GM23338 (cell line): Measurements from ENCODE around the gene RTL1. TPM values are rescaled to one million over a fixed set of nuclear protein-coding genes. Genes with fewer than 3 reads are reported as not detected.

Experiments used
- ATAC-seq: fragments of 200-7000 bp; cut with Tn5 transposase; 3 replicates; pipeline ENCODE4 v1.9.1; 2020
- DNase-seq: peaks from one replicate; pipeline ENCODE4 v3.0.0-alpha.2; 2015; ENCODE audit warnings: low spot score
- H2AFZ ChIP-seq: fragments of 200-600 bp; sonication (generic); 2 replicates; pipeline ENCODE4 v1.8.0; 2016; ENCODE audit warnings: antibody characterized with exemption, mild to moderate bottlenecking, moderate library complexity
- H3F3A ChIP-seq: fragments of 200-600 bp; sonication (generic); replicated peaks from 2 replicates; pipeline ENCODE4 v1.8.0; 2017; ENCODE audit warnings: antibody characterized with exemption, mixed run types, low read depth
- H3K27ac ChIP-seq: fragments of 200-600 bp; sonication (generic); 2 replicates; pipeline ENCODE4 v1.6.1; 2016; ENCODE audit warnings: low read depth
- H3K27me3 ChIP-seq: fragments of 200-600 bp; sonication (generic); 2 replicates; pipeline ENCODE4 v1.8.0; 2016; ENCODE audit warnings: mild to moderate bottlenecking, mixed run types, moderate library complexity; ENCODE audit not compliant: insufficient read depth
- H3K36me3 ChIP-seq: fragments of 200-600 bp; sonication (generic); 2 replicates; pipeline ENCODE4 v1.8.0; 2016; ENCODE audit warnings: mild to moderate bottlenecking; ENCODE audit not compliant: insufficient read depth
- H3K4me1 ChIP-seq: fragments of 200-600 bp; sonication (generic); 2 replicates; pipeline ENCODE4 v1.8.0; 2016; ENCODE audit warnings: mild to moderate bottlenecking, moderate library complexity; ENCODE audit not compliant: insufficient read depth
- H3K4me2 ChIP-seq: fragments of 200-600 bp; sonication (generic); 2 replicates; pipeline ENCODE4 v1.7.1; 2017; ENCODE audit warnings: mixed run types
- H3K4me3 ChIP-seq: fragments of 200-600 bp; sonication (generic); 2 replicates; pipeline ENCODE4 v1.6.1; 2016; ENCODE audit warnings: mixed run types
- H3K79me2 ChIP-seq: fragments of 200-600 bp; sonication (generic); replicated peaks from 2 replicates; pipeline ENCODE4 v1.8.0; 2017; ENCODE audit warnings: mild to moderate bottlenecking; ENCODE audit not compliant: insufficient read depth
- H3K9me2 ChIP-seq: fragments of 200-600 bp; sonication (generic); 2 replicates; pipeline ENCODE4 v1.8.0; 2017; ENCODE audit not compliant: insufficient read depth
- H4K20me1 ChIP-seq: fragments of 200-600 bp; sonication (generic); replicated peaks from 2 replicates; pipeline ENCODE4 v1.8.0; 2017; ENCODE audit warnings: mild to moderate bottlenecking; ENCODE audit not compliant: insufficient read depth
- H3K27ac Mint-ChIP-seq: 2 replicates; pipeline ENCODE4 v1.8.0; 2020; ENCODE audit warnings: inconsistent platforms, mild to moderate bottlenecking, moderate library complexity, mixed read lengths
- H3K27me3 Mint-ChIP-seq: 3 replicates; pipeline ENCODE4 v1.8.0; 2022; ENCODE audit warnings: low read depth, mild to moderate bottlenecking, moderate library complexity, mixed read lengths, inconsistent platforms; ENCODE audit not compliant: insufficient read depth, poor library complexity
- H3K36me3 Mint-ChIP-seq: 3 replicates; pipeline ENCODE4 v1.8.0; 2021; ENCODE audit warnings: low read depth, mild to moderate bottlenecking, inconsistent platforms, moderate library complexity, mixed read lengths
- H3K4me1 Mint-ChIP-seq: 3 replicates; pipeline ENCODE4 v1.8.0; 2020; ENCODE audit warnings: mild to moderate bottlenecking, inconsistent platforms, mixed read lengths
- H3K4me3 Mint-ChIP-seq: 3 replicates; pipeline ENCODE4 v1.8.0; 2021; ENCODE audit warnings: moderate library complexity, mild to moderate bottlenecking, inconsistent platforms, mixed read lengths
- H3K9me3 Mint-ChIP-seq: 3 replicates; pipeline ENCODE4 v1.8.0; 2020; ENCODE audit warnings: moderate library complexity, mild to moderate bottlenecking, inconsistent platforms, mixed read lengths
- CREB1 ChIP-seq: fragments of 250-450 bp; sonication (Bioruptor Pico); IDR thresholded peaks from 2 replicates; pipeline ENCODE4 v1.5.0; 2020; ENCODE audit warnings: low read depth, mild to moderate bottlenecking, moderate library complexity
- CTCF ChIP-seq, 2 experiments: fragments of 200-600 bp in 1 of 2; sonication (generic) in 1 of 2; conservative IDR thresholded peaks; 2 replicates each; pipeline versions ENCODE4 v1.5.1 to v1.6.1; 2016 to 2017; ENCODE audit warnings: antibody characterized with exemption in 2 of 2, low read depth in 2 of 2, mild to moderate bottlenecking in 2 of 2, moderate library complexity in 1 of 2
- ETS1 ChIP-seq: IDR thresholded peaks from 2 replicates; pipeline ENCODE4 v1.6.1; 2016; ENCODE audit warnings: antibody characterized with exemption
- EZH2 ChIP-seq: fragments of 200-600 bp; sonication (generic); IDR thresholded peaks from one replicate; pipeline ENCODE4 v1.8.0; 2017; ENCODE audit warnings: antibody characterized with exemption, mild to moderate bottlenecking, low read depth; ENCODE audit not compliant: unreplicated experiment
- EZH2phosphoT487 ChIP-seq: fragments of 200-600 bp; sonication (generic); IDR thresholded peaks from one replicate; pipeline ENCODE4 v1.8.1; 2018; ENCODE audit warnings: antibody characterized with exemption; ENCODE audit not compliant: unreplicated experiment
- JUNB ChIP-seq: IDR thresholded peaks from one replicate; pipeline ENCODE4 v1.6.1; 2016; ENCODE audit warnings: antibody characterized with exemption; ENCODE audit not compliant: unreplicated experiment
- NANOG ChIP-seq: IDR thresholded peaks from 2 replicates; pipeline ENCODE4 v1.6.1; 2016; ENCODE audit warnings: antibody characterized with exemption, borderline replicate concordance
- POLR2AphosphoS5 ChIP-seq: IDR thresholded peaks from 2 replicates; pipeline ENCODE4 v1.6.1; 2016; ENCODE audit warnings: antibody characterized with exemption, low read depth
- REST ChIP-seq: IDR thresholded peaks from one replicate; pipeline ENCODE4 v1.6.1; 2018; ENCODE audit warnings: antibody characterized with exemption; ENCODE audit not compliant: unreplicated experiment
- STAT1 ChIP-seq: IDR thresholded peaks from one replicate; pipeline ENCODE4 v1.6.1; 2016; ENCODE audit warnings: antibody characterized with exemption; ENCODE audit not compliant: unreplicated experiment
- ZNF114 ChIP-seq: fragments of 250-450 bp; sonication (Bioruptor Pico); IDR thresholded peaks from 2 replicates; pipeline ENCODE4 v1.5.0; 2020; ENCODE audit warnings: mild to moderate bottlenecking, moderate library complexity
- ZNF331 ChIP-seq: fragments of 250-450 bp; sonication (Bioruptor Pico); IDR thresholded peaks from 2 replicates; pipeline ENCODE4 v1.5.0; 2020; ENCODE audit warnings: low read depth, mild to moderate bottlenecking, moderate library complexity
- ZNF462 ChIP-seq: fragments of 250-450 bp; sonication (Bioruptor Pico); IDR thresholded peaks from 2 replicates; pipeline ENCODE4 v1.5.0; 2020; ENCODE audit warnings: mild to moderate bottlenecking, moderate library complexity
- polyA plus RNA-seq: library from polyadenylated mRNA; unstranded; fragments of >200 nt; fragmentation: Nextera tagmentation; extraction: Ambion mirVana; gene quantifications from 2 replicates; pipeline ENCODE4 v1.2.1, GENCODE V29; 2016
- total RNA-seq: library from RNA; depleted of rRNA; stranded (reverse); fragments of >200 nt; shearing (Covaris generic); gene quantifications from 2 replicates; pipeline ENCODE4 v1.2.3, GENCODE V29; 2014

Gene RTL1
- total and polyA plus RNA-seq, 2 experiments from 2014 or later, result not detected

- Mint-ChIP-seq H3K4me3 (no peak overlapping the region), H3K27me3 (peaks cover 32% of the 10 kb centered on the region), H3K36me3 (no peaks in the 10 kb centered on the region; the same call in 2 of the 3 replicates), H3K9me3 (no peaks in the 10 kb centered on the region), H3K27ac (no peak overlapping the region), H3K4me1 (peaks cover 49% of the 10 kb centered on the region)
- Histone ChIP-seq H3K27ac (no peak overlapping the region), H3K79me2 (no peaks in the 10 kb centered on the region), H4K20me1 (no peaks in the 10 kb centered on the region), H3K4me3 (no peak overlapping the region), H3K4me1 (peaks cover 26% of the 10 kb centered on the region), H3K36me3 (no peaks in the 10 kb centered on the region), H2AFZ (no peak overlapping the region), H3F3A (no peaks in the 10 kb centered on the region), H3K4me2 (no peak overlapping the region), H3K9me2 (no peaks in the 10 kb centered on the region; the same call in 1 of the 2 replicates), H3K27me3 (no peaks in the 10 kb centered on the region)
- no peak for TF ChIP-seq CTCF (conservative IDR thresholded peaks at IDR 0.05; ENCODE audit: low read depth in 2 of 2)
- no peak for TF ChIP-seq ETS1
- no peak for TF ChIP-seq ZNF331 (CRISPR knock-in tag)
- no peak for TF ChIP-seq POLR2AphosphoS5
- TF ChIP-seq ZNF462 (CRISPR knock-in tag), result no peak
- TF ChIP-seq REST, result no peak
- TF ChIP-seq ZNF114 (CRISPR knock-in tag), result no peak
- no peak for TF ChIP-seq EZH2phosphoT487
- TF ChIP-seq CREB1 (CRISPR knock-in tag), result no peak
- TF ChIP-seq NANOG, result no peak
- no peak for TF ChIP-seq EZH2
- no peak for TF ChIP-seq STAT1
- no peak for TF ChIP-seq JUNB
- ATAC-seq (no peak), DNase-seq (no peak)
Measured at GRCh38 chr14:100835548-100836310, 67.8 kb downstream of the RTL1 start.
